NB4 (cell line): ENCODE results near the gene RNF113A.
"Not testable (repeated sequence)": the region's sequence is repeated elsewhere in the genome, so short reads cannot be mapped to it uniquely, and the experiment has no call there.

Experiments
- DNase-seq: peaks from one replicate; pipeline ENCODE4 v3.0.0; 2010; ENCODE audit warnings: low read depth
- H3K4me3 ChIP-seq: one replicate; pipeline ENCODE4 v1.5.1; 2011; ENCODE audit warnings: mild to moderate bottlenecking, low read depth, low read length, moderate library complexity
- MYC ChIP-seq: IDR thresholded peaks from 2 replicates; pipeline ENCODE4 v1.6.1; 2011; ENCODE audit warnings: low read depth, low read length
- POLR2A ChIP-seq: IDR thresholded peaks from 2 replicates; pipeline ENCODE4 v1.6.1; 2011; ENCODE audit warnings: mild to moderate bottlenecking; ENCODE audit not compliant: insufficient read length; ENCODE audit errors: extremely low read depth
- TF ChIP-seq, protein P1 (sequence below): IDR thresholded peaks from 2 replicates; pipeline ENCODE4 v1.6.1; 2011; ENCODE audit warnings: low read depth, low read length
- TF ChIP-seq, protein P2 (sequence below): IDR thresholded peaks from one replicate; pipeline ENCODE4 v1.5.1; 2012; ENCODE audit warnings: low read depth, low read length

RNF113A gene

DNA sequence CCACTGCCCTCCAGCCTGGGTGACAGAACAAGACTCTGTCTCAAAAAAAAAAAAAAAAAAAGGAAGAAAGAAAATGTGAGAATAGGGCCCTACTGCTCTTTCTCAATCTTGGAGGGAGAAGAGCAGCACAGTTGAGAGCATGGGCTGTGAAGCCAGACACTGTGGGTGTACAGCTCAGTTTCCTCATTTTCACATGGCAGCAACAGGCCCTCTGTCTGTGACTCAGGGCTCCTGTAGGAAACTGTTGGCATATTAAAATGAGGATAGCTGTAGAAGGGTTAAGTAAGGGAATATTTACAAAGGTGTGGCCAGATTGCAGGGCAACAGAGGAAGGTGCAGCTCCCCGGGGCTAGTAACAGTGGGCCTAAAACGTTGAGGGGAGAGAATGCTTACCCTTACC lies 27.6 kb upstream of the RNF113A start:
- H3K4me3 ChIP-seq, result no peak overlapping the region
- DNase-seq, result peak; percentile 89
- TF ChIP-seq POLR2A, result no peak
- TF ChIP-seq MYC, result peak; percentile 68
- TF ChIP-seq, protein P1, sequence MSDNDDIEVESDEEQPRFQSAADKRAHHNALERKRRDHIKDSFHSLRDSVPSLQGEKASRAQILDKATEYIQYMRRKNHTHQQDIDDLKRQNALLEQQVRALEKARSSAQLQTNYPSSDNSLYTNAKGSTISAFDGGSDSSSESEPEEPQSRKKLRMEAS, result peak; percentile 61
- TF ChIP-seq, protein P2, sequence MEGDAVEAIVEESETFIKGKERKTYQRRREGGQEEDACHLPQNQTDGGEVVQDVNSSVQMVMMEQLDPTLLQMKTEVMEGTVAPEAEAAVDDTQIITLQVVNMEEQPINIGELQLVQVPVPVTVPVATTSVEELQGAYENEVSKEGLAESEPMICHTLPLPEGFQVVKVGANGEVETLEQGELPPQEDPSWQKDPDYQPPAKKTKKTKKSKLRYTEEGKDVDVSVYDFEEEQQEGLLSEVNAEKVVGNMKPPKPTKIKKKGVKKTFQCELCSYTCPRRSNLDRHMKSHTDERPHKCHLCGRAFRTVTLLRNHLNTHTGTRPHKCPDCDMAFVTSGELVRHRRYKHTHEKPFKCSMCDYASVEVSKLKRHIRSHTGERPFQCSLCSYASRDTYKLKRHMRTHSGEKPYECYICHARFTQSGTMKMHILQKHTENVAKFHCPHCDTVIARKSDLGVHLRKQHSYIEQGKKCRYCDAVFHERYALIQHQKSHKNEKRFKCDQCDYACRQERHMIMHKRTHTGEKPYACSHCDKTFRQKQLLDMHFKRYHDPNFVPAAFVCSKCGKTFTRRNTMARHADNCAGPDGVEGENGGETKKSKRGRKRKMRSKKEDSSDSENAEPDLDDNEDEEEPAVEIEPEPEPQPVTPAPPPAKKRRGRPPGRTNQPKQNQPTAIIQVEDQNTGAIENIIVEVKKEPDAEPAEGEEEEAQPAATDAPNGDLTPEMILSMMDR, result no peak

DNA sequence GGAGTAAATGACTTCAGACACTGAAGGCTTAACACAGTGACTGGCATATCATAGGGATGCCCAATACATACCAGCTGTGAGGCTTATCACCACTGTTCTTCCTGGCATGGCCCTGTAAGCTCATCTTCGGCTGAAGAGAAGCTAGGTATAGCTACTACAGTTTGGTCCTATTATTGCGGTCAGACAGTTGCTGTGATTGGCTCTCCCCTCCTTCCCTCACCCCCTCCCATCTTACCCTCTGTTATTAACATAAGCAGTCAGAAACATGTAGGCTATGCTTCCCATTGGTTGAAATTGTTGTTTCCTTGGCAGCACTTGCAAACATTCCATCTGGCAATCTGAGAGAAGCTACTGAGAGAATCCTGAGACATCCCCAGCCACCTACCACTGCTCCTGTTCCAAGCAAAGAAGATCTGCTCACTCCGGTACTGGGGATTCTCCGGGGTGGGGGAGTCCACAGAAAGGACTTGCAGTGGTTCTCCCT lies 24.4 kb upstream of the RNF113A start, which contains the start of gene AKAP14:
AKAP14 (plus strand) TSS at position 51 of the 484 bp plus-strand sequence. CDS start 7,331 bp downstream, outside the sequence.
- TF ChIP-seq POLR2A, result no peak
- TF ChIP-seq, protein P2, result no peak
- no peak for TF ChIP-seq MYC
- TF ChIP-seq, protein P1, result no peak
- DNase-seq, result no peak
- no peak within 1 kb of the TSS for H3K4me3 ChIP-seq

DNA sequence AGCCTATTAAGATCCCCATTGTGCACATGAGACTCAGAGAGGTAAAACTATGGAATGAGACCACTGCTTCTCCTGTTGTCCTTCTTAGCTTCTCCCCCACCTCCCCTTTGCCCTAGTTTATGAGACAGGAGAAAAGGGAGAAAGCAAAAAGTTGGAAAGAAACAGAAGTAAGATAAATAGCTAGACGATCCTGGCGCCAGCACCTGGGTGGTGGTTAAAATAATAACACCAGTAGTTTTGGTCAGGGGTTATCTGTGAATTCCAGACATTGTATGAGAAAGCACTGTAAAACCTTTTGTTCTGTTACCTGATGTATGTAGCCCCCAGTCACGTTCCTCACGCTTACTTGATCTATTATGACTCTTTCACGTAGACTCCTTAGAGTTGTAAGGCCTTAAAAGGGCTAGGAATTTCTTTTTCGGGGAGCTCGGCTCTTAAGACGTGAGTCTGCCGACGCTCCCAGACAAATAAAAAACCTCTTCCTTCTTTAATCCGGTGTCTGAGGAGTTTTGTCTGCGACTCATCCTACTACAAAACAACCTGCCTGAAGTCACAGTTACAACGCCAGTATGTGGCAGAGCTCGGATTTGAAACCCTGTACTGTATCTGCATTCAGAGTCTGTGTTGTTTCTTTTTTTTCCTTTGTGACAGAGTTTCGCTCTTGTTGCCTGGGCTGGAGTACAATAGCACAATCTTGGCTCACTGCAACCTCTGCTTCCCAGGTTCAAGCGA lies 20.6 kb upstream of the RNF113A start:
- H3K4me3 ChIP-seq, DNase-seq: not testable (repeated sequence)

DNA sequence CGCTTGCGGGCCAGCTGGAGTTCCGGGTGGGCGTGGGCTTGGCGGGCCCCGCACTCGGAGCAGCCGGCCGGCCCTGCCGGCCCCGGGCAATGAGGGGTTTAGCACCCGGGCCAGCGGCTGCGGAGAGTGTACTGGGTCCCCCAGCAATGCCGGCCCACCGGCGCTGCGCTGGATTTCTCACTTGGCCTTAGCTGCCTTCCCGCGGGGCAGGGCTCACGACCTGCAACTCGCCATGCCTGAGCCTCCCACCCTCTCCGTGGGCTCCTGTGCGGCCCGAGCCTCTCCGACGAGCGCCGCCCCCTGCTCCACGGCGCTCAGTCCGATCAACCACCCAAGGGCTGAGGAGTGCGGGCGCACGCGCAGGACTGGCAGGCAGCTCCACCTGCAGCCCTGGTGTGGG lies 19.1 kb upstream of the RNF113A start:
- not testable (repeated sequence) for H3K4me3 ChIP-seq, DNase-seq

DNA sequence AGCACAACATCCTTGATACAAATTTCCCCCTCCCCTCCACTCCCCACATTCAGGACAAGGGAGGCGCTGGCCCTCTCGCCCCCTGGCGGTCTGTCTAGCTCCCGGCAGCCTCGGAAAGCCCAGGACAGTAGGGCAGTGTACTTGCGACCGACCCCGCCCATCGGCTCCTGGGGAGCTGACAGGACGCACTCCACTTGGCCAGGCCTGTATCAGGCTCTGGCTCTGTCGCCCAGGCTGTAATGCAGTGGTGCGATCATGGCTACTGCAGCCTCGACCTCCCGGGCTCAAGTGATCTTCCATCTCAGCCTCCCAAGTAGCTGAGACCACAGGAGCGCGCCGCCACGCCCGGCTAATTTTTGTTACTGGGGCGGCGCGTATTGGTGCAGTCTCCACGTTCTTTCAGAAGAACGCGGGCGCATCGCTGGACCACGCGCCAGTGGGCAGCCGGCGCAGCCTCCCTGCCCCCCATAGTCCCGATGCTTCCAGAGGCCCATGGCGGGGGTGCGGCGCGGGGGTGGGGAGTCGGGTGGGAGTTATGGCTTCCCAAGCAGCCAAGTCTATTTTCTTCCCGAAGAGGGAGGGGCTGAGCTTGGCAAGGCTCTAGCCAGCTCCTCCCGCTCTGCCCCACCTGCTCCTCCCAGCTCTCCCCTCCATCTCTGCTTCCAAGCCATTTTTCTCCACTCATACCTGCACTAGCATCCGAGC lies 16.3 kb upstream of the RNF113A start:
- H3K4me3 ChIP-seq, result no peak overlapping the region
- TF ChIP-seq, protein P2, result no peak
- TF ChIP-seq, protein P1, result no peak
- TF ChIP-seq MYC (no peak), POLR2A (no peak)
- DNase-seq, result no peak

DNA sequence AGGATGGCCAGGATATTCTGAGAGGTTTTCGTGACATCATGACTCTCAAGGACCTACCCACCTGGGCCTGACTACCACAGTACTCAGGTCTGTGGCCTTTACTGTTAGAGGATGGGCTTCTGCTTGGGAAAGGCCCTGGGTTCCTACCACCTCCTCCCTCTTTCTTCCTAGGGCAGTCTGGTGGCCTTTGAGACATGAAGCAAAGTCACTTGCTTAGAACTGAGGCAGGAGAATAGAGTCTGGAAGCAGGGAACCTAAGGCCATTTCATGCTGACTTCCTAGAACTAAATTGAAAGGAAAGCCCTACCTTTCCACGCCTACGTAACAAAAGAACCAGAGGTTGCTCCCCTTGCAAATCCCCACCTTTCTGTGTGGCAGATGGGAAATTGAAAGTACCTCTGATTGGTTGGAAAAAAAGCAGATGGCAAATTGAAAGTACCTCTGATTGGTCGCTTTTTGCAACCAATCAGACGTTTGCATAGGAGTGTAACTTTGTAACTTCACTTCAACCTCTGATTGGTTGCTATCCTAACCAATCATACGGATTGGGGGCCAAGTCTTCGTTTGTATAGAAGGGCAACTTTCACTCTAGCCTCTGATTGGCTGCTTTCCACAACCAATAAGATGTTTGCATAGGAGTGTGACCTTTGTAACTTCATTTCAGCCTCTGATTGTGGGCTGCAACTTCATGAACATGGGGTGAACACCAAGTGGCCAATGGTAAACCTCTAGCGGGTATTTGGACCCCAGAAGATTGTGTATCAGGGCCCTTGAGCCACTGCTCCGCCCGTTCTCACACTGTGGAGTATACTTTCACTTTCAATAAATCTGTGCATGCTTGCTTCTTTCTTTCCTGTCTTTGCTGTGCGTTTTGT lies 14.3 kb upstream of the RNF113A start:
- TF ChIP-seq, protein P1, result no peak
- TF ChIP-seq, protein P2, result no peak
- no peak for TF ChIP-seq POLR2A
- no peak for TF ChIP-seq MYC
- DNase-seq, result peak; percentile 37
- no peak overlapping the region for H3K4me3 ChIP-seq
